Gastroesophageal sphincter (tissue), 3 donors: Measurements from ENCODE around the gene HMGCS1.

Experiments
- POLR2A ChIP-seq, 2 donors: fragments of 450-650 bp; IDR thresholded peaks; one replicate each; pipeline ENCODE4 v1.6.1; 2017; ENCODE audit warnings: antibody characterized with exemption in 2 of 2, mild to moderate bottlenecking in 2 of 2, moderate library complexity in 1 of 2
- TF ChIP-seq, protein P1 (sequence below), 4 experiments: fragments of 200-600 bp in 2 of 4; fragments of 450-650 bp in 2 of 4; sonication (generic) in 1 of 4; IDR thresholded peaks; one replicate each; pipeline ENCODE4 v1.5.1; 2017 to 2019; ENCODE audit warnings: antibody characterized with exemption in 4 of 4, mild to moderate bottlenecking in 2 of 4, moderate library complexity in 2 of 4

DNA sequence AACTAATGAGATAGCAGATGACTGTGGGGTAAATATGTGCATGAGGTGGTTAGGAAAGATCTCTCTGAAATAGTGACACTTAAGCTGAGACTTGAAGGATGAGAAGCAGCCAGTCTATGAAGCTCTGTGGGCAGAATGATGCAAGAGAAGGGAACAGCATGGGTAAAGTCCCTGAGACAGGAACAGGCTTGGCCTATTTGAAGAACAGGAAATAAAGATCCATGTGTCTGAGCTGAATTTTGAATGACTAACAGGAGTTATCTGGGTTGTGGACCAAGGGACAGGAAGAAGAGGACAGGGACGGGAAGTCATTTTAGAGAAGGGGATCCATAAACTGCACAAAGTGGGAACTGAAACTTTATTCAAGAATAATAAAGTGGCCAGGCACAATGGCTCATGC lies 25.6 kb upstream of the HMGCS1 start:
- TF ChIP-seq POLR2A (IDR thresholded peaks at IDR 0.05) = no peak
- TF ChIP-seq, protein P1, sequence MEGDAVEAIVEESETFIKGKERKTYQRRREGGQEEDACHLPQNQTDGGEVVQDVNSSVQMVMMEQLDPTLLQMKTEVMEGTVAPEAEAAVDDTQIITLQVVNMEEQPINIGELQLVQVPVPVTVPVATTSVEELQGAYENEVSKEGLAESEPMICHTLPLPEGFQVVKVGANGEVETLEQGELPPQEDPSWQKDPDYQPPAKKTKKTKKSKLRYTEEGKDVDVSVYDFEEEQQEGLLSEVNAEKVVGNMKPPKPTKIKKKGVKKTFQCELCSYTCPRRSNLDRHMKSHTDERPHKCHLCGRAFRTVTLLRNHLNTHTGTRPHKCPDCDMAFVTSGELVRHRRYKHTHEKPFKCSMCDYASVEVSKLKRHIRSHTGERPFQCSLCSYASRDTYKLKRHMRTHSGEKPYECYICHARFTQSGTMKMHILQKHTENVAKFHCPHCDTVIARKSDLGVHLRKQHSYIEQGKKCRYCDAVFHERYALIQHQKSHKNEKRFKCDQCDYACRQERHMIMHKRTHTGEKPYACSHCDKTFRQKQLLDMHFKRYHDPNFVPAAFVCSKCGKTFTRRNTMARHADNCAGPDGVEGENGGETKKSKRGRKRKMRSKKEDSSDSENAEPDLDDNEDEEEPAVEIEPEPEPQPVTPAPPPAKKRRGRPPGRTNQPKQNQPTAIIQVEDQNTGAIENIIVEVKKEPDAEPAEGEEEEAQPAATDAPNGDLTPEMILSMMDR (IDR thresholded peaks at IDR 0.05) = no peak
